NT2/D1 (cell line): Measurements from ENCODE around the gene NUDT6.
"Not testable (repeated sequence)": the region's sequence is repeated elsewhere in the genome, so short reads cannot be mapped to it uniquely, and the experiment has no call there.

ENCODE experiments used
- SUZ12 ChIP-seq: IDR thresholded peaks from 2 replicates; pipeline ENCODE4 v1.6.1; 2011; ENCODE audit not compliant: insufficient read length, insufficient read depth; ENCODE audit errors: extremely low read depth
- YY1 ChIP-seq: IDR thresholded peaks from 2 replicates; pipeline ENCODE4 v1.6.1; 2011; ENCODE audit not compliant: insufficient read length, insufficient read depth

DNA sequence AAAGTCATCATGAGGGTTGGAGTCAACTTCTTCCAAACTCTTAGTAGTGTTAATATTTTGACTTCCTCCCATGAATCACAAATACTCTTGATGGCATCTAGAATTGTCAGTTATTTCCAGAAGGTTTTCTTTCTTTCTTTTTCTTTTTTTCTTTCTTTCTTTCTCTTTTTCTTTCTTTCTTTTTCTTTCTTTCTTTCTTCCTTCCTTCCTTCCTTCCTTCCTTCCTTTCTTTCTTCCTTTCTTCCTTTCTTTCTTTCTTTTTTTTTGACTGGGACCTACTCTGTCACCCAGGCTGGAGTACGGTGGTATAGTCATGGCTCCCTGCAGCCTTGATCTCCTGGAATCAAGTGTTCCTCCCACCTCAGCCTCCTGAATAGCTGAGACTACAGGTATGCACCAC lies 78.0 kb downstream of the NUDT6 start:
- not testable (repeated sequence) for TF ChIP-seq SUZ12, YY1
